Esophagus muscularis mucosa (tissue), 4 donors: Measurements from ENCODE around the gene VPS72. TPM values are rescaled to one million over a fixed set of nuclear protein-coding genes. Genes with fewer than 3 reads are reported as not detected.
A peak's percentile ranks its signal among the peaks of the same experiment; 100 is the strongest.

Experiments
- DNase-seq: peaks from one replicate; pipeline ENCODE4 v3.0.0-alpha.2; 2017; ENCODE audit errors: extremely low spot score
- H3K27ac ChIP-seq, 4 donors: fragments of 200-600 bp; sonication (generic); replicated peaks in 1 of 4; 1 replicate in 3 of 4; 2 replicates in 1 of 4; pipeline ENCODE4 v1.5.1; 2016 to 2019; ENCODE audit warnings: mild to moderate bottlenecking in 1 of 4
- H3K27me3 ChIP-seq, 4 donors: fragments of 200-600 bp; sonication (generic); one replicate each; pipeline versions ENCODE4 v1.5.1 to v1.6.0; 2016 to 2019
- H3K36me3 ChIP-seq, 4 donors: fragments of 200-600 bp; sonication (generic); one replicate each; pipeline ENCODE4 v1.5.1; 2016 to 2019
- H3K4me1 ChIP-seq, 4 donors: fragments of 200-600 bp; sonication (generic); one replicate each; pipeline ENCODE4 v1.5.1; 2016 to 2019
- H3K4me3 ChIP-seq, 4 donors: fragments of 200-600 bp; sonication (generic); 1 replicate in 2 of 4; 2 replicates in 2 of 4; pipeline ENCODE4 v1.5.1; 2016 to 2019; ENCODE audit warnings: mild to moderate bottlenecking in 4 of 4, moderate library complexity in 1 of 4
- H3K9me3 ChIP-seq, 4 donors: fragments of 200-600 bp; sonication (generic); 1 replicate in 3 of 4; 2 replicates in 1 of 4; pipeline ENCODE4 v1.5.1; 2016 to 2019
- CTCF ChIP-seq, 3 experiments: fragments of 200-600 bp in 2 of 3; fragments of 450-650 bp in 1 of 3; sonication (generic) in 2 of 3; IDR thresholded peaks; one replicate each; pipeline ENCODE4 v1.5.1; 2017 to 2019; ENCODE audit warnings: antibody characterized with exemption in 3 of 3, mild to moderate bottlenecking in 2 of 3, moderate library complexity in 1 of 3
- EP300 ChIP-seq: sonication (generic); formaldehyde crosslinking; IDR thresholded peaks from one replicate; pipeline ENCODE4 v1.6.1; 2017; ENCODE audit warnings: antibody characterized with exemption
- POLR2A ChIP-seq: fragments of 450-650 bp; IDR thresholded peaks from one replicate; pipeline ENCODE4 v1.6.1; 2017; ENCODE audit warnings: antibody characterized with exemption, moderate library complexity, mild to moderate bottlenecking, low read depth
- POLR2AphosphoS5 ChIP-seq, 2 donors: sonication (generic); formaldehyde crosslinking; IDR thresholded peaks; one replicate each; pipeline ENCODE4 v1.6.1; 2017; ENCODE audit warnings: antibody characterized with exemption in 2 of 2
- WGBS: methylation state at CpG from one replicate; pipeline ENCODE4 v1.1.5; 2018; 5-methylcytosine and 5-hydroxymethylcytosine counted together
- intact Hi-C: fragments of 100-400 bp; cut with DNase I; formaldehyde crosslinking; loops from one replicate; pipeline ENCODE4 v1.15.1; 2023
- total RNA-seq, 4 donors: library from RNA; depleted of rRNA; stranded (reverse); fragments of >200 nt; gene quantifications; one replicate each; pipeline versions ENCODE4 v1.1.0 to v1.2.1, GENCODE V29; 2016

The VPS72 gene
- total RNA-seq, 4 donors from 2014 or later = 45.7 to 57.0 (median 54.3) TPM

- peaks cover 24 to 38% (median 37%) of the 10 kb centered on the region in 4 donors for H3K36me3 ChIP-seq
- no peaks in the 10 kb centered on the region for H3K27me3 ChIP-seq
- WGBS = 88% methylated on average over 1 of the region's 1 CpG
- intact Hi-C loops = no loop called here
- no peak for DNase-seq
- H3K4me1 ChIP-seq = peaks cover 25 to 50% (median 44%) of the 10 kb centered on the region in 4 donors
- no peaks in the 10 kb centered on the region for H3K9me3 ChIP-seq
- TF ChIP-seq CTCF (IDR thresholded peaks at IDR 0.05) = no peak
- peak overlapping the region; percentile 89 to 92 (median 91) for H3K27ac ChIP-seq
- no peak overlapping the region for H3K4me3 ChIP-seq
Observed at GRCh38 chr1:151187205-151187604, 2.8 kb downstream of the VPS72 start.

- Histone ChIP-seq H3K36me3 (peaks cover 49 to 68% (median 67%) of the 10 kb centered on the region in 4 donors), H3K4me3 (no peak overlapping the region), H3K9me3 (no peaks in the 10 kb centered on the region), H3K4me1 (peaks cover 19 to 39% (median 36%) of the 10 kb centered on the region in 4 donors), H3K27me3 (no peaks in the 10 kb centered on the region), H3K27ac (peak overlapping the region in 1 of 4 donors; percentile 1)
- 91% methylated on average over 10 of the region's 10 CpGs for WGBS
- intact Hi-C loops = no loop called here
- TF ChIP-seq POLR2A = no peak
- TF ChIP-seq EP300 = no peak
- no peak for TF ChIP-seq CTCF (IDR thresholded peaks at IDR 0.05)
- TF ChIP-seq POLR2AphosphoS5 (IDR thresholded peaks at IDR 0.05) = no peak
- DNase-seq = no peak
Observed at GRCh38 chr1:151184211-151184610, 5.8 kb downstream of the VPS72 start.

- Histone ChIP-seq H3K9me3 (no peaks in the 10 kb centered on the region), H3K4me1 (peaks cover 9 to 25% (median 22%) of the 10 kb centered on the region in 4 donors), H3K4me3 (no peak overlapping the region), H3K27ac (peak overlapping the region; percentile 70 to 75 (median 72)), H3K36me3 (peaks cover 41 to 86% (median 78%) of the 10 kb centered on the region in 4 donors), H3K27me3 (no peaks in the 10 kb centered on the region)
- no peak for TF ChIP-seq POLR2AphosphoS5 (IDR thresholded peaks at IDR 0.05)
- no peak for TF ChIP-seq EP300
- no peak for TF ChIP-seq POLR2A
- no peak for TF ChIP-seq CTCF (IDR thresholded peaks at IDR 0.05)
- intact Hi-C loops = no loop called here
- DNase-seq = no peak
- WGBS = 83% methylated on average over 17 of the region's 17 CpGs
Observed at GRCh38 chr1:151176514-151177045, 13.4 kb downstream of the VPS72 start.

GRCh38 chr1:151175863-151176262, 14.1 kb downstream of the VPS72 start, which contains the start of gene TMOD4:
Gene TMOD4 (minus strand): TSS chr1:151175981. CDS start chr1:151174875, 1,106 bp downstream.
- peak within 1 kb of the TSS; percentile 70 to 75 (median 72) for H3K27ac ChIP-seq
- DNase-seq = no peak

More at GRCh38 chr1:151175863-151176262, 14.1 kb downstream of the VPS72 start, which contains the start of gene TMOD4:
- no peaks in the 10 kb centered on the region for H3K27me3 ChIP-seq
- peaks cover 9 to 25% (median 22%) of the 10 kb centered on the region in 4 donors for H3K4me1 ChIP-seq
- H3K36me3 ChIP-seq = peaks cover 36 to 84% (median 73%) of the 10 kb centered on the region in 4 donors
- 49% methylated on average over 4 of the region's 4 CpGs for WGBS
- no peaks in the 10 kb centered on the region for H3K9me3 ChIP-seq
- H3K4me3 ChIP-seq = no peak within 1 kb of the TSS
- intact Hi-C loops = no loop called here
- TF ChIP-seq CTCF (IDR thresholded peaks at IDR 0.05) (peak; percentile 27 to 65 (median 30)), POLR2AphosphoS5 (IDR thresholded peaks at IDR 0.05) (no peak), EP300 (no peak), POLR2A (no peak)
